ENCODE measurements around the gene DYNLT1. TPM values are rescaled to one million over a fixed set of nuclear protein-coding genes. Genes with fewer than 3 reads are reported as not detected.

The DYNLT1 gene
- total and polyA plus RNA-seq, 2 of the 13 experiments (the other 11 are each of a cell fraction or from before 2014, with no cell fraction given): 108 to 171 TPM

GRCh38 chr6:158626360-158627167 is 18.0 kb downstream of the DYNLT1 start (continued):
- TF ChIP-seq, protein P1, sequence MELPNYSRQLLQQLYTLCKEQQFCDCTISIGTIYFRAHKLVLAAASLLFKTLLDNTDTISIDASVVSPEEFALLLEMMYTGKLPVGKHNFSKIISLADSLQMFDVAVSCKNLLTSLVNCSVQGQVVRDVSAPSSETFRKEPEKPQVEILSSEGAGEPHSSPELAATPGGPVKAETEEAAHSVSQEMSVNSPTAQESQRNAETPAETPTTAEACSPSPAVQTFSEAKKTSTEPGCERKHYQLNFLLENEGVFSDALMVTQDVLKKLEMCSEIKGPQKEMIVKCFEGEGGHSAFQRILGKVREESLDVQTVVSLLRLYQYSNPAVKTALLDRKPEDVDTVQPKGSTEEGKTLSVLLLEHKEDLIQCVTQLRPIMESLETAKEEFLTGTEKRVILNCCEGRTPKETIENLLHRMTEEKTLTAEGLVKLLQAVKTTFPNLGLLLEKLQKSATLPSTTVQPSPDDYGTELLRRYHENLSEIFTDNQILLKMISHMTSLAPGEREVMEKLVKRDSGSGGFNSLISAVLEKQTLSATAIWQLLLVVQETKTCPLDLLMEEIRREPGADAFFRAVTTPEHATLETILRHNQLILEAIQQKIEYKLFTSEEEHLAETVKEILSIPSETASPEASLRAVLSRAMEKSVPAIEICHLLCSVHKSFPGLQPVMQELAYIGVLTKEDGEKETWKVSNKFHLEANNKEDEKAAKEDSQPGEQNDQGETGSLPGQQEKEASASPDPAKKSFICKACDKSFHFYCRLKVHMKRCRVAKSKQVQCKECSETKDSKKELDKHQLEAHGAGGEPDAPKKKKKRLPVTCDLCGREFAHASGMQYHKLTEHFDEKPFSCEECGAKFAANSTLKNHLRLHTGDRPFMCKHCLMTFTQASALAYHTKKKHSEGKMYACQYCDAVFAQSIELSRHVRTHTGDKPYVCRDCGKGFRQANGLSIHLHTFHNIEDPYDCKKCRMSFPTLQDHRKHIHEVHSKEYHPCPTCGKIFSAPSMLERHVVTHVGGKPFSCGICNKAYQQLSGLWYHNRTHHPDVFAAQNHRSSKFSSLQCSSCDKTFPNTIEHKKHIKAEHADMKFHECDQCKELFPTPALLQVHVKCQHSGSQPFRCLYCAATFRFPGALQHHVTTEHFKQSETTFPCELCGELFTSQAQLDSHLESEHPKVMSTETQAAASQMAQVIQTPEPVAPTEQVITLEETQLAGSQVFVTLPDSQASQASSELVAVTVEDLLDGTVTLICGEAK (IDR thresholded peaks at IDR 0.05): no peak
- TF ChIP-seq, protein P1 (CRISPR knock-in tag; IDR thresholded peaks at IDR 0.05): no peak
- TF ChIP-seq, protein P2, sequence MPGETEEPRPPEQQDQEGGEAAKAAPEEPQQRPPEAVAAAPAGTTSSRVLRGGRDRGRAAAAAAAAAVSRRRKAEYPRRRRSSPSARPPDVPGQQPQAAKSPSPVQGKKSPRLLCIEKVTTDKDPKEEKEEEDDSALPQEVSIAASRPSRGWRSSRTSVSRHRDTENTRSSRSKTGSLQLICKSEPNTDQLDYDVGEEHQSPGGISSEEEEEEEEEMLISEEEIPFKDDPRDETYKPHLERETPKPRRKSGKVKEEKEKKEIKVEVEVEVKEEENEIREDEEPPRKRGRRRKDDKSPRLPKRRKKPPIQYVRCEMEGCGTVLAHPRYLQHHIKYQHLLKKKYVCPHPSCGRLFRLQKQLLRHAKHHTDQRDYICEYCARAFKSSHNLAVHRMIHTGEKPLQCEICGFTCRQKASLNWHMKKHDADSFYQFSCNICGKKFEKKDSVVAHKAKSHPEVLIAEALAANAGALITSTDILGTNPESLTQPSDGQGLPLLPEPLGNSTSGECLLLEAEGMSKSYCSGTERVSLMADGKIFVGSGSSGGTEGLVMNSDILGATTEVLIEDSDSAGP (CRISPR knock-in tag; IDR thresholded peaks at IDR 0.05; ENCODE audit: borderline replicate concordance): no peak
- TF ChIP-seq ZNF12 (CRISPR knock-in tag; IDR thresholded peaks at IDR 0.05) (no peak), ZNF24 (IDR thresholded peaks at IDR 0.05) (no peak), ZKSCAN1 (IDR thresholded peaks at IDR 0.05; ENCODE audit: low read length) (no peak), PRDM15 (CRISPR knock-in tag; IDR thresholded peaks at IDR 0.05) (no peak), FOXA1 (IDR thresholded peaks at IDR 0.05) (0 out of 2 replicates have a peak, but pooled peaks have one; percentile 41), FOXA1 (CRISPR knock-in tag; IDR thresholded peaks at IDR 0.05) (no peak)
- TF ChIP-seq, protein P3, sequence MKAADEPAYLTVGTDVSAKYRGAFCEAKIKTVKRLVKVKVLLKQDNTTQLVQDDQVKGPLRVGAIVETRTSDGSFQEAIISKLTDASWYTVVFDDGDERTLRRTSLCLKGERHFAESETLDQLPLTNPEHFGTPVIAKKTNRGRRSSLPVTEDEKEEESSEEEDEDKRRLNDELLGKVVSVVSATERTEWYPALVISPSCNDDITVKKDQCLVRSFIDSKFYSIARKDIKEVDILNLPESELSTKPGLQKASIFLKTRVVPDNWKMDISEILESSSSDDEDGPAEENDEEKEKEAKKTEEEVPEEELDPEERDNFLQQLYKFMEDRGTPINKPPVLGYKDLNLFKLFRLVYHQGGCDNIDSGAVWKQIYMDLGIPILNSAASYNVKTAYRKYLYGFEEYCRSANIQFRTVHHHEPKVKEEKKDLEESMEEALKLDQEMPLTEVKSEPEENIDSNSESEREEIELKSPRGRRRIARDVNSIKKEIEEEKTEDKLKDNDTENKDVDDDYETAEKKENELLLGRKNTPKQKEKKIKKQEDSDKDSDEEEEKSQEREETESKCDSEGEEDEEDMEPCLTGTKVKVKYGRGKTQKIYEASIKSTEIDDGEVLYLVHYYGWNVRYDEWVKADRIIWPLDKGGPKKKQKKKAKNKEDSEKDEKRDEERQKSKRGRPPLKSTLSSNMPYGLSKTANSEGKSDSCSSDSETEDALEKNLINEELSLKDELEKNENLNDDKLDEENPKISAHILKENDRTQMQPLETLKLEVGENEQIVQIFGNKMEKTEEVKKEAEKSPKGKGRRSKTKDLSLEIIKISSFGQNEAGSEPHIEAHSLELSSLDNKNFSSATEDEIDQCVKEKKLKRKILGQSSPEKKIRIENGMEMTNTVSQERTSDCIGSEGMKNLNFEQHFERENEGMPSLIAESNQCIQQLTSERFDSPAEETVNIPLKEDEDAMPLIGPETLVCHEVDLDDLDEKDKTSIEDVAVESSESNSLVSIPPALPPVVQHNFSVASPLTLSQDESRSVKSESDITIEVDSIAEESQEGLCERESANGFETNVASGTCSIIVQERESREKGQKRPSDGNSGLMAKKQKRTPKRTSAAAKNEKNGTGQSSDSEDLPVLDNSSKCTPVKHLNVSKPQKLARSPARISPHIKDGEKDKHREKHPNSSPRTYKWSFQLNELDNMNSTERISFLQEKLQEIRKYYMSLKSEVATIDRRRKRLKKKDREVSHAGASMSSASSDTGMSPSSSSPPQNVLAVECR (CRISPR knock-in tag; IDR thresholded peaks at IDR 0.05; ENCODE audit: borderline replicate concordance): no peak
